ENCODE results near the gene PIGO. TPM values are rescaled to one million over a fixed set of nuclear protein-coding genes. Genes with fewer than 3 reads are reported as not detected.

The PIGO gene
- total and polyA plus RNA-seq, 12 donors, result 8.2 to 12.3 (median 10.3) TPM

DNA sequence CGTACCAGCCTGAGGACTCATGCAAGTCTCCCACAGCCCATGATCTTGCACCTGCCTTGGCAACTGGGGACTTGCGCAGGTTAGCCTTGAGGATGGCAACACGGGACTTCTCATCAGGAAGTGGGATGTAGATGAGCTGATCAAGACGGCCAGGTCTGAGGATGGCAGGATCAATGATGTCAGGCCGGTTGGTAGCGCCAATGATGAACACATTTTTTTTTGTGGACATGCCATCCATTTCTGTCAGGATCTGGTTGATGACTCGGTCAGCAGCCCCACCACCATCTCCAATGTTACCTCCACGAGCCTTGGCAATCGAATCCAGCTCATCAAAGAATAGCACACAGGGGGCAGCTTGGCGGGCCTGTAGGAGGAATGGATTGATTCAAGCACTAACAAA lies 37.0 kb downstream of the PIGO start:
- H3K4me3 ChIP-seq, result no peak overlapping the region
- 92 to 96% methylated on average over 10 of the region's 10 CpGs for WGBS, 2 donors
- H3K27me3 ChIP-seq, result no peaks in the 10 kb centered on the region
- no peak for DNase-seq
- TF ChIP-seq, protein P1, sequence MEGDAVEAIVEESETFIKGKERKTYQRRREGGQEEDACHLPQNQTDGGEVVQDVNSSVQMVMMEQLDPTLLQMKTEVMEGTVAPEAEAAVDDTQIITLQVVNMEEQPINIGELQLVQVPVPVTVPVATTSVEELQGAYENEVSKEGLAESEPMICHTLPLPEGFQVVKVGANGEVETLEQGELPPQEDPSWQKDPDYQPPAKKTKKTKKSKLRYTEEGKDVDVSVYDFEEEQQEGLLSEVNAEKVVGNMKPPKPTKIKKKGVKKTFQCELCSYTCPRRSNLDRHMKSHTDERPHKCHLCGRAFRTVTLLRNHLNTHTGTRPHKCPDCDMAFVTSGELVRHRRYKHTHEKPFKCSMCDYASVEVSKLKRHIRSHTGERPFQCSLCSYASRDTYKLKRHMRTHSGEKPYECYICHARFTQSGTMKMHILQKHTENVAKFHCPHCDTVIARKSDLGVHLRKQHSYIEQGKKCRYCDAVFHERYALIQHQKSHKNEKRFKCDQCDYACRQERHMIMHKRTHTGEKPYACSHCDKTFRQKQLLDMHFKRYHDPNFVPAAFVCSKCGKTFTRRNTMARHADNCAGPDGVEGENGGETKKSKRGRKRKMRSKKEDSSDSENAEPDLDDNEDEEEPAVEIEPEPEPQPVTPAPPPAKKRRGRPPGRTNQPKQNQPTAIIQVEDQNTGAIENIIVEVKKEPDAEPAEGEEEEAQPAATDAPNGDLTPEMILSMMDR (IDR thresholded peaks at IDR 0.05), result no peak
- no peaks in the 10 kb centered on the region for H3K4me1 ChIP-seq
- peaks cover 18 to 100% (median 96%) of the 10 kb centered on the region in 9 donors for H3K36me3 ChIP-seq
- ATAC-seq, result no peak
- intact Hi-C loops (cut with DNase I), result loop anchor here in 1 of 10 donors (10.0 kb wide), 1 partner anchor 65 kb away; no protein-coding TSS in a partner anchor
- no peak overlapping the region for H3K27ac ChIP-seq
- no peaks in the 10 kb centered on the region for H3K9me3 ChIP-seq

DNA sequence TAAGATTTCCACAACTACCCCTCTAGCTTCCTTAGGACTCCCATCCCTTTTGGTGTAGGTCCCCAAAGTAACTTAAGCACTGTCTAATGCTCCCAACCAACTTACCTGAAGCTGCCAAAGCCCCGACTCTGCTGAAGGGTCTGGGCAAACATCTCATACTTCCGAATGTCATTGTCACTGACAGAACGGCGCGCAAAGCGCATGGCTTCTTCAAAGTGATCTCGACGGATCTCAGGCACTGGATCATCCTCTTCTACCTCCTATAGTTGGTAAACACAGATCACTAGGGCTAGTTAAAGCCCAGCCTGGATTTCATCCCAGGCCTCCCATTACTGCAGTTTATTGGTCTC lies 39.1 kb downstream of the PIGO start:
- WGBS, 2 donors, result 95 to 97% methylated on average over 8 of the region's 8 CpGs
- intact Hi-C loops (cut with DNase I), result loop anchor here in 1 of 10 donors (10.0 kb wide), 1 partner anchor 62 kb away; no protein-coding TSS in a partner anchor
- H3K27ac ChIP-seq, result no peak overlapping the region

DNA sequence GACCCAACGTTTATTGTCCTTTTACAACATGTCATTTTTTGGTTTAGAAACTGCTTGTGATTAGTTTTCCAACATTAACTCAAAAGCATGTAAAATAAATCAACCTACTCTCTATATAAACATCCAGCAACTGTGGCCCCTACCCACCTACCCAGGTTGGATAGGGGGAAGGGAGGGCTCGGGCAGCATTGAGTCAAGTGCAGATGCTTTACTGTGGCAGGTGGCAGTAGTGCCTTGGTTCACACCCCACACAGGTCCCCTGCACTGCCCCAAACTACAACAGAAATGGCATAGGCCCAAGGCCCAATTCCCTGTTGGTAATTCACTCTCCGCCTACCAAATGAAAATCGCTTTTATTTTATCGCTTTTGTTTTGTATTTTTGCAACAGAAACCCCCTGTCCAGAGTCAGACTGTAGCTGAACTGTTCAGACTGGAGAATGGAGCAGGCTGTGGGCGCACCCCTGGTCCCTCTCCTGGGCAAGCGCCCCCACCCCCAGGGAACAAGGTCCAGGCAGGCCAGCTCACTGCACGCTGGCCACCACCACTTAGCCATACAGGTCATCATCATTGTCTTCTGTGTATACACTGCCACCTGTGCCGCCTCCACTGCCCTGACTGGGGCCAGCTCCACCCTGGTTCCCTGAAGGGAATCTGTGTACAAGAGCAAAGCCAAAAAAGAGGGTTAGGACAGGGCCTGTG lies 39.7 kb downstream of the PIGO start:
- intact Hi-C loops (cut with DNase I), result loop anchor here in 1 of 10 donors (10.0 kb wide), 1 partner anchor 62 kb away; no protein-coding TSS in a partner anchor
- H3K4me1 ChIP-seq, result peaks cover 0 to under 1% (median 0%) of the 10 kb centered on the region in 9 donors
- H3K27me3 ChIP-seq, result no peaks in the 10 kb centered on the region
- ATAC-seq (peak in 2 of 8 donors; percentile 21 to 35), DNase-seq (no peak)
- no peaks in the 10 kb centered on the region for H3K9me3 ChIP-seq
- no peak overlapping the region for H3K27ac ChIP-seq
- H3K4me3 ChIP-seq, result no peak overlapping the region
- H3K36me3 ChIP-seq, result peaks cover 5 to 100% (median 83%) of the 10 kb centered on the region in 9 donors
- WGBS, 2 donors, result 95% methylated on average over 9 of the region's 9 CpGs
- TF ChIP-seq, protein P1 (IDR thresholded peaks at IDR 0.05), result no peak

More for the DNA sequence above, 39.1 kb downstream of the PIGO start:
- DNase-seq (no peak), ATAC-seq (no peak)
- peaks cover 7 to 100% (median 83%) of the 10 kb centered on the region in 9 donors for H3K36me3 ChIP-seq
- H3K4me3 ChIP-seq, result no peak overlapping the region
- no peaks in the 10 kb centered on the region for H3K27me3 ChIP-seq
- H3K4me1 ChIP-seq, result no peaks in the 10 kb centered on the region
- TF ChIP-seq, protein P1 (IDR thresholded peaks at IDR 0.05), result no peak
- no peaks in the 10 kb centered on the region for H3K9me3 ChIP-seq

DNA sequence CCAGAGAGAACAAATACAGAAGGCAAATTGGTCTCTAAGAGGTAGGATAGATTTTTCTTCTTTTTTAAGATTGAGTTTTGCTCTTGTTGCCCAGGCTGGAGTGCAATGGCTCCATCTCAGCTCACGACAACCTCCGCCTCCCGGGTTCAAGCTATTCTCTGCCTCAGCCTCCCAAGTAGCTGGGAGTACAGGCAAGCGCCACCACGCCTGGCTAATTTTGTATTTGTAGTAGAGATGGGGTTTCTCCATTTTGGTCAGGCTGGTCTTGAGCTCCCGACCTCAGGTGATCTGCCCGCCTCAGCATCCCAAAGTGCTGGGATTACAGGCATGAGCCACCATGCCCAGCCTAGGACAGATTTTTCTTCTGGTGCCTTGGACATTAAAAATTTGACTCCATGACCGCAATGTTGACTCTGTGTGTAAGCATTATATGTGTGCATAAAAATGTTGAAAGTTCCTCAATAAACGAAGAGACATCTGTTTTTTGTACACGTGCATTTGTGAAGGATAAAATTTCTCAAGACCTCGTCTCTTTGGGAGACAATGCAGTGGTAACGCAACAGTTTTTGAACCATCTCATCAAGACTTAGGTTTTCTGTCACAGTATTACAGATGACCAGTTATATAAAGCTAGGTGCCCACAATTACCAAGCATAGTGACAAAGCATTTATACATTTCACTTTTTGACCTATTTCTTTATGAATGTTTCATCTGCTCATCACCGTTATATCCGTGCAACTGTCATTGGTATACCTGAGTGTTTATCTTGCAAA lies 41.3 kb downstream of the PIGO start:
- intact Hi-C loops (cut with DNase I), result loop anchor here in 2 of 10 donors (5.0 to 10.0 kb wide), 2 partner anchors 60 to 158 kb away; a partner anchor contains a TSS
- ATAC-seq (no peak), DNase-seq (no peak)
- H3K27me3 ChIP-seq, result no peaks in the 10 kb centered on the region
- peaks cover 0 to 15% (median 7%) of the 10 kb centered on the region in 9 donors for H3K4me1 ChIP-seq
- no peak overlapping the region for H3K4me3 ChIP-seq
- 94 to 95% methylated on average over 14 of the region's 14 CpGs for WGBS, 2 donors
- no peak overlapping the region for H3K27ac ChIP-seq
- H3K36me3 ChIP-seq, result peaks cover under 1 to 100% (median 69%) of the 10 kb centered on the region in 9 donors
- TF ChIP-seq, protein P1 (IDR thresholded peaks at IDR 0.05), result no peak
- H3K9me3 ChIP-seq, result no peaks in the 10 kb centered on the region
